ENCODE data around the gene KIAA1328. TPM values are rescaled to one million over a fixed set of nuclear protein-coding genes. Genes with fewer than 3 reads are reported as not detected.

Gene KIAA1328
- total and polyA plus RNA-seq, 4 donors = 0.95 to 7.4 (median 2.9) TPM

DNA sequence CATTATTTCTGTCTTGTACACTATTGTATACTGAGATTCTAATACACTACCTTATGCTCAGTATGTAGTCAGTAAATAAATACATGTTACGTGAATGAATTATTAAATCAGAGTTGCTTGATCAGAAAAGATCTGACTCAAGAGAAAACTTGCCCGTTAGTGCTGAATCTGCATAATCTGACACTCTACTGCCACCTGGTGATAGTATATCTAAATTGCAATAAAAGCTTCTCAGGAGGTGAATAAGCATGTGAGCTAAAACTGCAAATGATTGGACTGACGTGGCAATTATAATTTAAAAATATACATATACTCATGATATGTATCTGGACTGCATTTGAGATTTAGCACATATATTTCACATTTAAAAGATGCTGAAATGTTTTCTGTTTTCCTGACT lies 70.4 kb downstream of the KIAA1328 start:
- WGBS = 92% methylated on average over 3 of the region's 3 CpGs

More for the DNA sequence above, 70.4 kb downstream of the KIAA1328 start:
- H3K9me3 ChIP-seq (ENCODE audit: control insufficient read depth in 4 of 4, low read length in 3 of 4) = peaks cover 0 to 3% (median 0%) of the 10 kb centered on the region in 4 donors
- no peaks in the 10 kb centered on the region for H3K4me1 ChIP-seq (ENCODE audit: control insufficient read depth in 4 of 4, insufficient read depth in 4 of 4, low read length in 3 of 4)
- TF ChIP-seq FOXA1 (IDR thresholded peaks at IDR 0.05) = no peak
- TF ChIP-seq HNF4G (IDR thresholded peaks at IDR 0.05) = no peak
- TF ChIP-seq REST (IDR thresholded peaks at IDR 0.05) = no peak
- TF ChIP-seq YY1 (IDR thresholded peaks at IDR 0.05) = no peak
- TF ChIP-seq MAX (IDR thresholded peaks at IDR 0.05) = no peak
- no peak for TF ChIP-seq CTCF (IDR thresholded peaks at IDR 0.05; ENCODE audit: low read depth, low read length, missing input control)
- TF ChIP-seq EGR1 (IDR thresholded peaks at IDR 0.05; ENCODE audit: low read depth in 2 of 2) = no peak
- no peak for TF ChIP-seq RXRA (IDR thresholded peaks at IDR 0.05)
- no peak for TF ChIP-seq FOXA2 (IDR thresholded peaks at IDR 0.05)
- no peak for TF ChIP-seq SP1 (IDR thresholded peaks at IDR 0.05)
- TF ChIP-seq TAF1 (conservative IDR thresholded peaks at IDR 0.05) = no peak
- no peak for TF ChIP-seq NR2F2 (IDR thresholded peaks at IDR 0.05)
- no peak for TF ChIP-seq JUND (IDR thresholded peaks at IDR 0.05)
- TF ChIP-seq HNF4A (conservative IDR thresholded peaks at IDR 0.05) = no peak
- no peak for TF ChIP-seq ZBTB33 (IDR thresholded peaks at IDR 0.05)
- TF ChIP-seq RAD21 (IDR thresholded peaks at IDR 0.05) = no peak
- no peak for TF ChIP-seq ATF3 (IDR thresholded peaks at IDR 0.05)
- no peak for TF ChIP-seq GABPA (IDR thresholded peaks at IDR 0.05 in 1 of 2, conservative IDR thresholded peaks at IDR 0.05 in 1 of 2)
- H3K27me3 ChIP-seq (ENCODE audit: control insufficient read depth in 4 of 4, insufficient read depth in 4 of 4, low read length in 3 of 4) = no peaks in the 10 kb centered on the region
- H3K27ac ChIP-seq (ENCODE audit: low read depth in 1 of 2, low read length in 2 of 2) = no peak overlapping the region
- no peak overlapping the region for H3K4me3 ChIP-seq (ENCODE audit: low read depth in 1 of 3, low read length in 3 of 3)
- no peaks in the 10 kb centered on the region for H3K36me3 ChIP-seq (ENCODE audit: control insufficient read depth in 4 of 4, insufficient read depth in 3 of 4, low read depth in 1 of 4, low read length in 3 of 4)
- no peak overlapping the region for H3K9ac ChIP-seq (ENCODE audit: low read depth in 1 of 2, low read length in 2 of 2)
- DNase-seq (ENCODE audit: low spot score) = no peak
